Panc1 (cell line): Measurements from ENCODE around the gene HOATZ. TPM values are rescaled to one million over a fixed set of nuclear protein-coding genes. Genes with fewer than 3 reads are reported as not detected.

Experiments used
- ATAC-seq: fragments of 200-7000 bp; cut with Tn5 transposase; 2 replicates; pipeline ENCODE4 v1.9.1; 2020; ENCODE audit warnings: mild to moderate bottlenecking, moderate library complexity
- BruUV-seq: library from RNA; stranded (reverse); fragments of 400-500 nt; replicated peaks from 2 replicates; lab custom pipeline; 2021; lab: Mats Ljungman, UMichigan
- CTCF ChIA-PET: fragments of 300-600 bp; sonication (Branson Sonifier 250); formaldehyde crosslinking; loops from one replicate; lab custom pipeline; 2022; ENCODE audit warnings: antibody characterized with exemption; lab: Charles Lee
- POLR2A ChIA-PET: fragments of 300-600 bp; sonication (Branson Sonifier 250); formaldehyde crosslinking; loops from one replicate; lab custom pipeline; 2022; ENCODE audit warnings: antibody characterized with exemption; lab: Charles Lee
- DNase-seq: peaks from one replicate; pipeline ENCODE4 v3.0.0-alpha.2; 2010; ENCODE audit warnings: low read depth, low spot score
- H3K27ac ChIP-seq: 2 replicates; pipeline ENCODE4 v1.5.1; 2011; ENCODE audit warnings: mild to moderate bottlenecking, low read length, inconsistent platforms
- H3K27me3 ChIP-seq: fragments of 200-500 bp; sonication (Bioruptor generic); 2 replicates; pipeline ENCODE4 v1.6.0; 2014; ENCODE audit warnings: low read length, inconsistent platforms; ENCODE audit not compliant: control insufficient read depth, insufficient read depth
- H3K36me3 ChIP-seq: fragments of 200-500 bp; sonication (Bioruptor generic); 2 replicates; pipeline ENCODE4 v1.5.1; 2014; ENCODE audit warnings: inconsistent platforms, mild to moderate bottlenecking, low read length, moderate library complexity; ENCODE audit not compliant: control insufficient read depth, insufficient read depth
- H3K4me1 ChIP-seq: 2 replicates; pipeline ENCODE4 v1.5.1; 2011; ENCODE audit warnings: inconsistent platforms, mild to moderate bottlenecking, low read length, moderate library complexity; ENCODE audit not compliant: control insufficient read depth, insufficient read depth
- H3K4me3 ChIP-seq, 2 experiments: 2 replicates each; pipeline ENCODE4 v1.5.1; 2011 to 2012; ENCODE audit warnings: low read depth in 2 of 2, low read length in 2 of 2, mild to moderate bottlenecking in 2 of 2, inconsistent platforms in 1 of 2, moderate library complexity in 1 of 2
- H3K9me3 ChIP-seq: fragments of 200-500 bp; sonication (Bioruptor generic); 2 replicates; pipeline ENCODE4 v1.5.1; 2014; ENCODE audit warnings: low read depth, mild to moderate bottlenecking, inconsistent platforms, low read length, moderate library complexity; ENCODE audit not compliant: control insufficient read depth, insufficient read depth
- CTCF ChIP-seq: fragments of 450-650 bp; IDR thresholded peaks from 2 replicates; pipeline ENCODE4 v1.5.1; 2017; ENCODE audit warnings: mild to moderate bottlenecking
- POLR2AphosphoS5 ChIP-seq: IDR thresholded peaks from 2 replicates; pipeline ENCODE4 v1.6.1; 2012; ENCODE audit warnings: mild to moderate bottlenecking, low read depth, low read length, moderate library complexity
- SIN3A ChIP-seq: IDR thresholded peaks from 2 replicates; pipeline ENCODE4 v1.6.1; 2012; ENCODE audit warnings: low read depth, mild to moderate bottlenecking, low read length, moderate library complexity, borderline replicate concordance; ENCODE audit not compliant: insufficient read depth
- TCF7L2 ChIP-seq: IDR thresholded peaks from 2 replicates; pipeline ENCODE4 v1.6.1; 2011; ENCODE audit warnings: mild to moderate bottlenecking, low read depth, low read length, inconsistent platforms
- in situ Hi-C: cut with HindIII; loops from 2 replicates; pipeline ENCODE4 v1.10.0; 2016; ENCODE audit warnings: low sequenced_read_pairs, low pct_unique_long_range_greater_than_20kb
- intact Hi-C: fragments of 100-400 bp; cut with micrococcal nuclease; formaldehyde crosslinking; loops from one replicate; pipeline ENCODE4 v1.10.0; 2022; ENCODE audit not compliant: unreplicated experiment
- total RNA-seq: library from RNA; stranded (reverse); gene quantifications from one replicate; pipeline ENCODE4 v1.2.1, GENCODE V29; 2021; ENCODE audit not compliant: unreplicated experiment
- TF ChIP-seq, protein P1 (sequence below), 2 experiments: IDR thresholded peaks; 2 replicates each; pipeline ENCODE4 v1.6.1; 2011 to 2012; ENCODE audit warnings: low read depth in 2 of 2, control low read depth in 1 of 2, low read length in 1 of 2, mild to moderate bottlenecking in 1 of 2, moderate library complexity in 1 of 2; ENCODE audit not compliant: insufficient read depth in 1 of 2

The HOATZ gene
- total RNA-seq, 1 experiment from 2014 or later = not detected

DNA sequence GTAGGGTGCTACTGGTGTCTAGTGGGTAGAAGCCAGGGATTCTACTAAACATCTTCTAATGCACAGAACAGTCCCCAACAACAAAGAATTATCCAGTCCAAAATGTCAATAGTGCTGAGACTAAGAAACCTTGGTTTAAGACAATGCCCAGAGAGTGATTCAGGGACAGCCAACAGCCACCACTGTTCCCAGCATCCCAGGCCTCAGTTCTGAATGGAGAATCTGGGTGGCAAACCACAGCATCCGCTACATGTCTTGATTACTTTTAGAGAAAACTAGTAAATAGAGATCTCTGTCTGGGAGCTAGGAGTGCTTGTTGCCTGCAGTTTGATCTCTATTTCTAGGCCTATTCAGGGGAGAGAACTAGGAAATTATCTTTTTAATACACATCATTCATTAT lies 66.8 kb downstream of the HOATZ start:
- TF ChIP-seq, protein P1, sequence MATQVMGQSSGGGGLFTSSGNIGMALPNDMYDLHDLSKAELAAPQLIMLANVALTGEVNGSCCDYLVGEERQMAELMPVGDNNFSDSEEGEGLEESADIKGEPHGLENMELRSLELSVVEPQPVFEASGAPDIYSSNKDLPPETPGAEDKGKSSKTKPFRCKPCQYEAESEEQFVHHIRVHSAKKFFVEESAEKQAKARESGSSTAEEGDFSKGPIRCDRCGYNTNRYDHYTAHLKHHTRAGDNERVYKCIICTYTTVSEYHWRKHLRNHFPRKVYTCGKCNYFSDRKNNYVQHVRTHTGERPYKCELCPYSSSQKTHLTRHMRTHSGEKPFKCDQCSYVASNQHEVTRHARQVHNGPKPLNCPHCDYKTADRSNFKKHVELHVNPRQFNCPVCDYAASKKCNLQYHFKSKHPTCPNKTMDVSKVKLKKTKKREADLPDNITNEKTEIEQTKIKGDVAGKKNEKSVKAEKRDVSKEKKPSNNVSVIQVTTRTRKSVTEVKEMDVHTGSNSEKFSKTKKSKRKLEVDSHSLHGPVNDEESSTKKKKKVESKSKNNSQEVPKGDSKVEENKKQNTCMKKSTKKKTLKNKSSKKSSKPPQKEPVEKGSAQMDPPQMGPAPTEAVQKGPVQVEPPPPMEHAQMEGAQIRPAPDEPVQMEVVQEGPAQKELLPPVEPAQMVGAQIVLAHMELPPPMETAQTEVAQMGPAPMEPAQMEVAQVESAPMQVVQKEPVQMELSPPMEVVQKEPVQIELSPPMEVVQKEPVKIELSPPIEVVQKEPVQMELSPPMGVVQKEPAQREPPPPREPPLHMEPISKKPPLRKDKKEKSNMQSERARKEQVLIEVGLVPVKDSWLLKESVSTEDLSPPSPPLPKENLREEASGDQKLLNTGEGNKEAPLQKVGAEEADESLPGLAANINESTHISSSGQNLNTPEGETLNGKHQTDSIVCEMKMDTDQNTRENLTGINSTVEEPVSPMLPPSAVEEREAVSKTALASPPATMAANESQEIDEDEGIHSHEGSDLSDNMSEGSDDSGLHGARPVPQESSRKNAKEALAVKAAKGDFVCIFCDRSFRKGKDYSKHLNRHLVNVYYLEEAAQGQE (IDR thresholded peaks at IDR 0.05; ENCODE audit: insufficient read depth in 1 of 2, low read depth in 2 of 2, low read length in 1 of 2) = no peak
- CTCF ChIA-PET = no interaction called here
- BruUV-seq = no TSS peak
- no peaks in the 10 kb centered on the region for H3K27me3 ChIP-seq
- in situ Hi-C loops (no loop called here), intact Hi-C loops (no loop called here)
- no peak overlapping the region for H3K4me3 ChIP-seq
- DNase-seq = no peak
- H3K27ac ChIP-seq = no peak overlapping the region
- no peaks in the 10 kb centered on the region for H3K9me3 ChIP-seq
- no peak for ATAC-seq
- no peaks in the 10 kb centered on the region for H3K36me3 ChIP-seq
- POLR2A ChIA-PET = no interaction called here
- no peaks in the 10 kb centered on the region for H3K4me1 ChIP-seq

DNA sequence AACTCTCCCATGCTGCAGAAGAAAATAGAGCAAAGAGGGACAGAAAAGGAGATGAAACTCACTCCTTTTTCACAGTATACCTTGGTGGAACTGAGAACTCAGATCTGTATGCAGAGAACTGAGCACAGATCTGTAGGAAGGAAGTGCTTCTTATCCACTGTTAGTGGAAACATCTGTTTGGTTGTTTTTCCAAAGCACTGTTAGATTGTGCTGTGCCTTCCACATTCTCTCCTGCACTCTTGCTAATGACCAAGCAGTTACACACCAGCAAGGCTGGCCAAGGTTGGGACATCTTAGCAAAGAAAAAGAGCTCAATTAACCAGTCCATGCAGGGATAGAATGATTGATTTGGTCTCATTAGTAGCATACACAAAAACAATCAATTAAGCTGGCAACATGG lies 67.6 kb downstream of the HOATZ start:
- ATAC-seq (no peak), DNase-seq (no peak)
- CTCF ChIA-PET = no interaction called here
- no peaks in the 10 kb centered on the region for H3K36me3 ChIP-seq
- no peaks in the 10 kb centered on the region for H3K4me1 ChIP-seq
- no peaks in the 10 kb centered on the region for H3K9me3 ChIP-seq
- no peak overlapping the region for H3K27ac ChIP-seq
- POLR2A ChIA-PET = interaction anchor here (0.7 kb wide), 1 partner anchor 8 kb away, joined by 4 read pairs; no protein-coding TSS in a partner anchor
- TF ChIP-seq, protein P1 (IDR thresholded peaks at IDR 0.05; ENCODE audit: insufficient read depth in 1 of 2, low read depth in 2 of 2, low read length in 1 of 2) = no peak
- TF ChIP-seq POLR2AphosphoS5 (no peak), SIN3A (no peak), TCF7L2 (no peak), CTCF (no peak)
- no peaks in the 10 kb centered on the region for H3K27me3 ChIP-seq
- H3K4me3 ChIP-seq = no peak overlapping the region
- no TSS peak for BruUV-seq
- intact Hi-C loops = no loop called here
- in situ Hi-C loops = no loop called here
